IMR-90 (cell line): Measurements from ENCODE around the gene ARHGEF2.
A peak's percentile ranks its signal among the peaks of the same experiment; 100 is the strongest.

ENCODE experiments used
- BHLHE40 ChIP-seq: fragments of 150-350 bp; IDR thresholded peaks from 2 replicates; pipeline ENCODE4 v1.6.1; 2016; ENCODE audit warnings: mild to moderate bottlenecking, low read depth, low read length
- CEBPB ChIP-seq: IDR thresholded peaks from 2 replicates; pipeline ENCODE4 v1.6.1; 2012; ENCODE audit warnings: low read depth, low read length, improper control_type of control experiment
- CHD1 ChIP-seq: IDR thresholded peaks from 2 replicates; pipeline ENCODE4 v1.6.1; 2012; ENCODE audit warnings: low read depth, low read length, improper control_type of control experiment
- CTCF ChIP-seq: conservative IDR thresholded peaks from 2 replicates; pipeline ENCODE4 v1.5.1; 2012; ENCODE audit warnings: mild to moderate bottlenecking, low read depth, low read length, improper control_type of control experiment
- ELK1 ChIP-seq: fragments of 150-350 bp; IDR thresholded peaks from 2 replicates; pipeline ENCODE4 v1.6.1; 2016; ENCODE audit warnings: low read depth, mild to moderate bottlenecking, low read length, moderate library complexity, borderline replicate concordance
- MAFK ChIP-seq: IDR thresholded peaks from 2 replicates; pipeline ENCODE4 v1.6.1; 2012; ENCODE audit warnings: low read depth, low read length, improper control_type of control experiment
- MAZ ChIP-seq: IDR thresholded peaks from 2 replicates; pipeline ENCODE4 v1.6.1; 2012; ENCODE audit warnings: low read depth, mild to moderate bottlenecking, low read length, improper control_type of control experiment, moderate library complexity, borderline replicate concordance
- MXI1 ChIP-seq: IDR thresholded peaks from 2 replicates; pipeline ENCODE4 v1.6.1; 2012; ENCODE audit warnings: low read depth, mild to moderate bottlenecking, low read length, moderate library complexity, borderline replicate concordance
- POLR2A ChIP-seq: IDR thresholded peaks from 2 replicates; pipeline ENCODE4 v1.6.1; 2012; ENCODE audit warnings: mild to moderate bottlenecking, low read depth, low read length
- RAD21 ChIP-seq: IDR thresholded peaks from 2 replicates; pipeline ENCODE4 v1.6.1; 2012; ENCODE audit warnings: low read length, improper control_type of control experiment
- RCOR1 ChIP-seq: IDR thresholded peaks from 2 replicates; pipeline ENCODE4 v1.6.1; 2012; ENCODE audit warnings: mild to moderate bottlenecking, low read length, improper control_type of control experiment; ENCODE audit not compliant: insufficient replicate concordance
- RFX5 ChIP-seq: IDR thresholded peaks from 2 replicates; pipeline ENCODE4 v1.8.0; 2012; ENCODE audit warnings: low read depth, mild to moderate bottlenecking, low read length, moderate library complexity
- SMC3 ChIP-seq: fragments of 150-350 bp; IDR thresholded peaks from 2 replicates; pipeline ENCODE4 v1.6.1; 2016; ENCODE audit warnings: low read depth, mild to moderate bottlenecking, antibody characterized with exemption, low read length, moderate library complexity
- USF2 ChIP-seq: fragments of 150-350 bp; IDR thresholded peaks from 2 replicates; pipeline ENCODE4 v1.6.1; 2017; ENCODE audit warnings: mild to moderate bottlenecking, antibody characterized with exemption, low read length, low read depth

GRCh38 chr1:155970531-155971167 lies 7.7 kb downstream of the ARHGEF2 start:
- peak; percentile 47; the same call in 1 of the 2 replicates for TF ChIP-seq MAZ
- no peak for TF ChIP-seq POLR2A
- no peak for TF ChIP-seq CEBPB
- TF ChIP-seq CTCF: no peak
- peak; percentile 72; the same call in 1 of the 2 replicates for TF ChIP-seq USF2
- TF ChIP-seq SMC3: peak; percentile 16
- TF ChIP-seq ELK1: no peak
- peak; percentile 18; the same call in 1 of the 2 replicates for TF ChIP-seq RAD21
- no peak for TF ChIP-seq MAFK
- TF ChIP-seq RFX5: no peak
- TF ChIP-seq CHD1: no peak
- TF ChIP-seq RCOR1: no peak
- peak; percentile 85 for TF ChIP-seq BHLHE40
- TF ChIP-seq MXI1: peak; percentile 87
